H1 (cell line): ENCODE measurements around the gene NUP43. TPM values are rescaled to one million over a fixed set of nuclear protein-coding genes. Genes with fewer than 3 reads are reported as not detected.

Experiments
- BCL11A ChIP-seq, 2 experiments: IDR thresholded peaks; one replicate each; pipeline ENCODE4 v1.6.1; 2011; ENCODE audit warnings: low read depth in 2 of 2, low read length in 2 of 2, mild to moderate bottlenecking in 2 of 2
- CTCF ChIP-seq, 3 experiments: IDR thresholded peaks; 1 replicate in 2 of 3; 2 replicates in 1 of 3; pipeline versions ENCODE4 v1.5.1 to v1.6.1; 2011; ENCODE audit warnings: low read length in 3 of 3, mild to moderate bottlenecking in 3 of 3, inconsistent platforms in 2 of 3, low read depth in 1 of 3, moderate library complexity in 1 of 3; ENCODE audit not compliant: insufficient read depth in 1 of 3; ENCODE audit errors: control extremely low read depth in 1 of 3
- EGR1 ChIP-seq: IDR thresholded peaks from 2 replicates; pipeline ENCODE4 v1.6.1; 2011; ENCODE audit warnings: low read depth, low read length, borderline replicate concordance
- NRF1 ChIP-seq: IDR thresholded peaks from 2 replicates; pipeline ENCODE4 v1.6.1; 2011; ENCODE audit warnings: mild to moderate bottlenecking, low read depth, low read length, improper control_type of control experiment
- POU5F1 ChIP-seq: IDR thresholded peaks from 2 replicates; pipeline ENCODE4 v1.6.1; 2011; ENCODE audit warnings: low read depth, mild to moderate bottlenecking, low read length, moderate library complexity
- ZNF274 ChIP-seq: IDR thresholded peaks from 2 replicates; pipeline ENCODE4 v1.7.0; 2012; ENCODE audit warnings: low read length, borderline replicate concordance; ENCODE audit errors: extremely low read depth
- polyA plus RNA-seq, 7 experiments: library from polyadenylated mRNA; depleted of rRNA in 3 of 7; stranded (reverse) in 5 of 7; unstranded in 2 of 7; fragments of >200 nt in 5 of 7; fragments of 200-250 nt in 2 of 7; gene quantifications; 1 replicate in 5 of 7; 2 replicates in 1 of 7; 4 replicates in 1 of 7; pipeline versions ENCODE4 v1.2.1 to v1.2.3, GENCODE V29; 2011 to 2013; ENCODE audit warnings: missing spikeins in 2 of 7, mixed read lengths in 2 of 7
- total RNA-seq: library from RNA; stranded (reverse); fragmentation: NEBNext Ultra II Directional; extraction: Animal tissue kit (Norgen Biotek cat#: 25700); gene quantifications from 2 replicates; pipeline ENCODE4 v1.2.1, GENCODE V29; 2021
- TF ChIP-seq, protein P1 (sequence below): fragments of 300-600 bp; sonication (generic); IDR thresholded peaks from 2 replicates; pipeline ENCODE4 v1.7.1; 2012; ENCODE audit warnings: low read length, moderate library complexity, mild to moderate bottlenecking, inconsistent platforms; ENCODE audit not compliant: insufficient replicate concordance
- TF ChIP-seq, protein P2 (sequence below): IDR thresholded peaks from 2 replicates; pipeline ENCODE4 v1.6.1; 2011; ENCODE audit warnings: low read length, improper control_type of control experiment

NUP43 gene
- total and polyA plus RNA-seq, 2 of the 8 experiments (the other 6 are each of a cell fraction or from before 2014, with no cell fraction given), result 25.2 to 83.4 TPM

- TF ChIP-seq, protein P1, sequence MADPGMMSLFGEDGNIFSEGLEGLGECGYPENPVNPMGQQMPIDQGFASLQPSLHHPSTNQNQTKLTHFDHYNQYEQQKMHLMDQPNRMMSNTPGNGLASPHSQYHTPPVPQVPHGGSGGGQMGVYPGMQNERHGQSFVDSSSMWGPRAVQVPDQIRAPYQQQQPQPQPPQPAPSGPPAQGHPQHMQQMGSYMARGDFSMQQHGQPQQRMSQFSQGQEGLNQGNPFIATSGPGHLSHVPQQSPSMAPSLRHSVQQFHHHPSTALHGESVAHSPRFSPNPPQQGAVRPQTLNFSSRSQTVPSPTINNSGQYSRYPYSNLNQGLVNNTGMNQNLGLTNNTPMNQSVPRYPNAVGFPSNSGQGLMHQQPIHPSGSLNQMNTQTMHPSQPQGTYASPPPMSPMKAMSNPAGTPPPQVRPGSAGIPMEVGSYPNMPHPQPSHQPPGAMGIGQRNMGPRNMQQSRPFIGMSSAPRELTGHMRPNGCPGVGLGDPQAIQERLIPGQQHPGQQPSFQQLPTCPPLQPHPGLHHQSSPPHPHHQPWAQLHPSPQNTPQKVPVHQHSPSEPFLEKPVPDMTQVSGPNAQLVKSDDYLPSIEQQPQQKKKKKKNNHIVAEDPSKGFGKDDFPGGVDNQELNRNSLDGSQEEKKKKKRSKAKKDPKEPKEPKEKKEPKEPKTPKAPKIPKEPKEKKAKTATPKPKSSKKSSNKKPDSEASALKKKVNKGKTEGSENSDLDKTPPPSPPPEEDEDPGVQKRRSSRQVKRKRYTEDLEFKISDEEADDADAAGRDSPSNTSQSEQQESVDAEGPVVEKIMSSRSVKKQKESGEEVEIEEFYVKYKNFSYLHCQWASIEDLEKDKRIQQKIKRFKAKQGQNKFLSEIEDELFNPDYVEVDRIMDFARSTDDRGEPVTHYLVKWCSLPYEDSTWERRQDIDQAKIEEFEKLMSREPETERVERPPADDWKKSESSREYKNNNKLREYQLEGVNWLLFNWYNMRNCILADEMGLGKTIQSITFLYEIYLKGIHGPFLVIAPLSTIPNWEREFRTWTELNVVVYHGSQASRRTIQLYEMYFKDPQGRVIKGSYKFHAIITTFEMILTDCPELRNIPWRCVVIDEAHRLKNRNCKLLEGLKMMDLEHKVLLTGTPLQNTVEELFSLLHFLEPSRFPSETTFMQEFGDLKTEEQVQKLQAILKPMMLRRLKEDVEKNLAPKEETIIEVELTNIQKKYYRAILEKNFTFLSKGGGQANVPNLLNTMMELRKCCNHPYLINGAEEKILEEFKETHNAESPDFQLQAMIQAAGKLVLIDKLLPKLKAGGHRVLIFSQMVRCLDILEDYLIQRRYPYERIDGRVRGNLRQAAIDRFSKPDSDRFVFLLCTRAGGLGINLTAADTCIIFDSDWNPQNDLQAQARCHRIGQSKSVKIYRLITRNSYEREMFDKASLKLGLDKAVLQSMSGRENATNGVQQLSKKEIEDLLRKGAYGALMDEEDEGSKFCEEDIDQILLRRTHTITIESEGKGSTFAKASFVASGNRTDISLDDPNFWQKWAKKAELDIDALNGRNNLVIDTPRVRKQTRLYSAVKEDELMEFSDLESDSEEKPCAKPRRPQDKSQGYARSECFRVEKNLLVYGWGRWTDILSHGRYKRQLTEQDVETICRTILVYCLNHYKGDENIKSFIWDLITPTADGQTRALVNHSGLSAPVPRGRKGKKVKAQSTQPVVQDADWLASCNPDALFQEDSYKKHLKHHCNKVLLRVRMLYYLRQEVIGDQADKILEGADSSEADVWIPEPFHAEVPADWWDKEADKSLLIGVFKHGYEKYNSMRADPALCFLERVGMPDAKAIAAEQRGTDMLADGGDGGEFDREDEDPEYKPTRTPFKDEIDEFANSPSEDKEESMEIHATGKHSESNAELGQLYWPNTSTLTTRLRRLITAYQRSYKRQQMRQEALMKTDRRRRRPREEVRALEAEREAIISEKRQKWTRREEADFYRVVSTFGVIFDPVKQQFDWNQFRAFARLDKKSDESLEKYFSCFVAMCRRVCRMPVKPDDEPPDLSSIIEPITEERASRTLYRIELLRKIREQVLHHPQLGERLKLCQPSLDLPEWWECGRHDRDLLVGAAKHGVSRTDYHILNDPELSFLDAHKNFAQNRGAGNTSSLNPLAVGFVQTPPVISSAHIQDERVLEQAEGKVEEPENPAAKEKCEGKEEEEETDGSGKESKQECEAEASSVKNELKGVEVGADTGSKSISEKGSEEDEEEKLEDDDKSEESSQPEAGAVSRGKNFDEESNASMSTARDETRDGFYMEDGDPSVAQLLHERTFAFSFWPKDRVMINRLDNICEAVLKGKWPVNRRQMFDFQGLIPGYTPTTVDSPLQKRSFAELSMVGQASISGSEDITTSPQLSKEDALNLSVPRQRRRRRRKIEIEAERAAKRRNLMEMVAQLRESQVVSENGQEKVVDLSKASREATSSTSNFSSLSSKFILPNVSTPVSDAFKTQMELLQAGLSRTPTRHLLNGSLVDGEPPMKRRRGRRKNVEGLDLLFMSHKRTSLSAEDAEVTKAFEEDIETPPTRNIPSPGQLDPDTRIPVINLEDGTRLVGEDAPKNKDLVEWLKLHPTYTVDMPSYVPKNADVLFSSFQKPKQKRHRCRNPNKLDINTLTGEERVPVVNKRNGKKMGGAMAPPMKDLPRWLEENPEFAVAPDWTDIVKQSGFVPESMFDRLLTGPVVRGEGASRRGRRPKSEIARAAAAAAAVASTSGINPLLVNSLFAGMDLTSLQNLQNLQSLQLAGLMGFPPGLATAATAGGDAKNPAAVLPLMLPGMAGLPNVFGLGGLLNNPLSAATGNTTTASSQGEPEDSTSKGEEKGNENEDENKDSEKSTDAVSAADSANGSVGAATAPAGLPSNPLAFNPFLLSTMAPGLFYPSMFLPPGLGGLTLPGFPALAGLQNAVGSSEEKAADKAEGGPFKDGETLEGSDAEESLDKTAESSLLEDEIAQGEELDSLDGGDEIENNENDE, result no peak
- TF ChIP-seq, protein P2, sequence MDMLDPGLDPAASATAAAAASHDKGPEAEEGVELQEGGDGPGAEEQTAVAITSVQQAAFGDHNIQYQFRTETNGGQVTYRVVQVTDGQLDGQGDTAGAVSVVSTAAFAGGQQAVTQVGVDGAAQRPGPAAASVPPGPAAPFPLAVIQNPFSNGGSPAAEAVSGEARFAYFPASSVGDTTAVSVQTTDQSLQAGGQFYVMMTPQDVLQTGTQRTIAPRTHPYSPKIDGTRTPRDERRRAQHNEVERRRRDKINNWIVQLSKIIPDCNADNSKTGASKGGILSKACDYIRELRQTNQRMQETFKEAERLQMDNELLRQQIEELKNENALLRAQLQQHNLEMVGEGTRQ, result no peak
- TF ChIP-seq CTCF (IDR thresholded peaks at IDR 0.05; ENCODE audit: control extremely low read depth in 1 of 3, insufficient read depth in 1 of 3, low read depth in 1 of 3, low read length in 3 of 3), result no peak
- TF ChIP-seq EGR1, result no peak
- TF ChIP-seq BCL11A (IDR thresholded peaks at IDR 0.05; ENCODE audit: low read depth in 2 of 2, low read length in 2 of 2), result no peak
- no peak for TF ChIP-seq NRF1
- TF ChIP-seq POU5F1, result no peak
- TF ChIP-seq ZNF274, result no peak
Measured at GRCh38 chr6:149771925-149772324, 25.6 kb upstream of the NUP43 start (continued).
